ENCODE measurements around the gene TAS2R60. TPM values are rescaled to one million over a fixed set of nuclear protein-coding genes. Genes with fewer than 3 reads are reported as not detected.

TAS2R60 gene
- total and polyA plus RNA-seq, 2 of the 4 experiments (the other 2 are of a cell fraction), result not detected

DNA sequence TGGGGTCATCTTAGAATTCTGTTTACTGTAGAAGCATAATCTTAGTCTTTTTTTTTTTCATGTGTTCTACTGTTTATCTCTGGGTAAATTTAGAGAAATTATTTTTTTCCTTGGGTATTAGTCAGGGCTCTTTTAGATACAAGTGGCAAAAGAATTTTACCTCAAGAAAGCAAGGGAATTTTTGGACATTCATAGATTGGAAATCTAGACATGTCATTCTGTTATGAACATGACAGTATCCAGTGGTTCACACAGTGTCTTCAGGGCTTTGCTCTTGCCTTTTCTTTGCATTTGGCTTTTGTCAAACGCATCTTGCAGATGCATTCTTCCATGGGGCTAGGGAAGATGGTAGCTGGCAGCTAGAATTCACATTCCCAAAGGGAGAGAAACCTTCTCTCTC, 20.7 kb downstream of the TAS2R60 start:
- no peak overlapping the region for H3K9ac ChIP-seq (ENCODE audit: low read depth, low read length)
- no peak overlapping the region for H4K8ac ChIP-seq (ENCODE audit: low read depth in 2 of 2, low read length in 2 of 2)
- no peak overlapping the region for H3K27ac ChIP-seq (ENCODE audit: insufficient read depth, low read length)
- H3K9me3 ChIP-seq (ENCODE audit: control insufficient read depth, insufficient read depth, low read length), result no peaks in the 10 kb centered on the region; the same call in 1 of the 2 replicates
- no peaks in the 10 kb centered on the region for H3K79me1 ChIP-seq (ENCODE audit: low read depth in 1 of 2, low read length in 2 of 2)
- no peak overlapping the region for H3K23ac ChIP-seq (ENCODE audit: low read depth, low read length)
- no peak overlapping the region for H2BK5ac ChIP-seq (ENCODE audit: low read depth, low read length, poor library complexity, severe bottlenecking)
- no peak overlapping the region for H2BK15ac ChIP-seq (ENCODE audit: low read depth, low read length)
- ChIA-PET POLR2A (ENCODE audit: unreplicated experiment) (no interaction called here), CTCF (no interaction called here)
- no peaks in the 10 kb centered on the region for H4K20me1 ChIP-seq (ENCODE audit: insufficient read depth, low read length)
- H3K27me3 ChIP-seq (ENCODE audit: control insufficient read depth, insufficient read depth, low read length), result no peaks in the 10 kb centered on the region
- DNase-seq, result no peak
- H3K4ac ChIP-seq (ENCODE audit: low read depth, low read length), result no peak overlapping the region
- no peak overlapping the region for H2BK120ac ChIP-seq (ENCODE audit: low read depth, low read length)
- H3K9me1 ChIP-seq (ENCODE audit: insufficient read depth, low read length), result no peaks in the 10 kb centered on the region
- ATAC-seq (ENCODE audit: low read depth), result no peak
- no peak overlapping the region for H4K91ac ChIP-seq (ENCODE audit: insufficient read depth, low read depth, low read length)
- no peaks in the 10 kb centered on the region for H3K36me3 ChIP-seq (ENCODE audit: control insufficient read depth, insufficient read depth, low read length)
- H2BK20ac ChIP-seq (ENCODE audit: low read depth, low read length), result no peak overlapping the region
- H2AK9ac ChIP-seq (replicated peaks; ENCODE audit: low read depth, low read length, poor library complexity), result no peak overlapping the region
- no peaks in the 10 kb centered on the region for H3K4me1 ChIP-seq (ENCODE audit: control insufficient read depth, insufficient read depth, low read length)
- H3K56ac ChIP-seq (ENCODE audit: extremely low read depth, insufficient read depth, low read length), result no peak overlapping the region
- in situ Hi-C loops (cut with MboI; ENCODE audit: low sequenced_read_pairs), result no loop called here
- no peak overlapping the region for H3K14ac ChIP-seq (replicated peaks; ENCODE audit: low read depth, low read length)
- no TSS peak for BruUV-seq (replicated peaks)
- no peak overlapping the region for H2AK5ac ChIP-seq (ENCODE audit: low read depth, low read length)
- no peak overlapping the region for H3K18ac ChIP-seq (ENCODE audit: low read depth, low read length)
- H2AFZ ChIP-seq (replicated peaks; ENCODE audit: low read length, poor library complexity), result no peak overlapping the region
- no peak for TF ChIP-seq NFE2L2 (IDR thresholded peaks at IDR 0.05; ENCODE audit: low read depth, low read length)
- TF ChIP-seq MXI1 (IDR thresholded peaks at IDR 0.05; ENCODE audit: borderline replicate concordance, low read depth, low read length), result no peak
- TF ChIP-seq CHD1 (IDR thresholded peaks at IDR 0.05; ENCODE audit: low read depth, low read length), result no peak
- no peak for TF ChIP-seq CEBPB (IDR thresholded peaks at IDR 0.05; ENCODE audit: low read depth, low read length)
- no peak for TF ChIP-seq ELK1 (IDR thresholded peaks at IDR 0.05; ENCODE audit: borderline replicate concordance, low read depth, low read length)
- TF ChIP-seq SMC3 (IDR thresholded peaks at IDR 0.05; ENCODE audit: low read depth, low read length), result no peak
- TF ChIP-seq RCOR1 (IDR thresholded peaks at IDR 0.05; ENCODE audit: insufficient replicate concordance, low read length), result no peak
- TF ChIP-seq POLR2A (IDR thresholded peaks at IDR 0.05; ENCODE audit: low read depth, low read length), result no peak
- TF ChIP-seq MAFK (IDR thresholded peaks at IDR 0.05; ENCODE audit: low read depth, low read length), result no peak
- TF ChIP-seq, protein P1, sequence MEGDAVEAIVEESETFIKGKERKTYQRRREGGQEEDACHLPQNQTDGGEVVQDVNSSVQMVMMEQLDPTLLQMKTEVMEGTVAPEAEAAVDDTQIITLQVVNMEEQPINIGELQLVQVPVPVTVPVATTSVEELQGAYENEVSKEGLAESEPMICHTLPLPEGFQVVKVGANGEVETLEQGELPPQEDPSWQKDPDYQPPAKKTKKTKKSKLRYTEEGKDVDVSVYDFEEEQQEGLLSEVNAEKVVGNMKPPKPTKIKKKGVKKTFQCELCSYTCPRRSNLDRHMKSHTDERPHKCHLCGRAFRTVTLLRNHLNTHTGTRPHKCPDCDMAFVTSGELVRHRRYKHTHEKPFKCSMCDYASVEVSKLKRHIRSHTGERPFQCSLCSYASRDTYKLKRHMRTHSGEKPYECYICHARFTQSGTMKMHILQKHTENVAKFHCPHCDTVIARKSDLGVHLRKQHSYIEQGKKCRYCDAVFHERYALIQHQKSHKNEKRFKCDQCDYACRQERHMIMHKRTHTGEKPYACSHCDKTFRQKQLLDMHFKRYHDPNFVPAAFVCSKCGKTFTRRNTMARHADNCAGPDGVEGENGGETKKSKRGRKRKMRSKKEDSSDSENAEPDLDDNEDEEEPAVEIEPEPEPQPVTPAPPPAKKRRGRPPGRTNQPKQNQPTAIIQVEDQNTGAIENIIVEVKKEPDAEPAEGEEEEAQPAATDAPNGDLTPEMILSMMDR (conservative IDR thresholded peaks at IDR 0.05; ENCODE audit: low read depth, low read length), result no peak
- no peak for TF ChIP-seq USF2 (IDR thresholded peaks at IDR 0.05; ENCODE audit: low read depth, low read length)
- no peak overlapping the region for H3K4me2 ChIP-seq (ENCODE audit: low read depth, low read length)
- no peak overlapping the region for H3K4me3 ChIP-seq (ENCODE audit: insufficient read depth, low read depth, low read length)
- no peak overlapping the region for H4K5ac ChIP-seq (ENCODE audit: low read depth, low read length)
- dilution Hi-C loops (cut with HindIII; ENCODE audit: low sequenced_read_pairs, unreplicated experiment), result no loop called here
- WGBS, 2 experiments (ENCODE audit: extremely low coverage in 2 of 2, insufficient read length in 1 of 2), result no CpG with 5 or more reads among the region's 1 CpG
- intact Hi-C loops (cut with micrococcal nuclease), result no loop called here

Data from IMR-90 (cell line).